Measurements from ENCODE around the gene ZSWIM6. TPM values are rescaled to one million over a fixed set of nuclear protein-coding genes. Genes with fewer than 3 reads are reported as not detected.

Gene ZSWIM6
- total RNA-seq, 2 experiments from 2014 or later = 0.06 to 0.17 TPM

DNA sequence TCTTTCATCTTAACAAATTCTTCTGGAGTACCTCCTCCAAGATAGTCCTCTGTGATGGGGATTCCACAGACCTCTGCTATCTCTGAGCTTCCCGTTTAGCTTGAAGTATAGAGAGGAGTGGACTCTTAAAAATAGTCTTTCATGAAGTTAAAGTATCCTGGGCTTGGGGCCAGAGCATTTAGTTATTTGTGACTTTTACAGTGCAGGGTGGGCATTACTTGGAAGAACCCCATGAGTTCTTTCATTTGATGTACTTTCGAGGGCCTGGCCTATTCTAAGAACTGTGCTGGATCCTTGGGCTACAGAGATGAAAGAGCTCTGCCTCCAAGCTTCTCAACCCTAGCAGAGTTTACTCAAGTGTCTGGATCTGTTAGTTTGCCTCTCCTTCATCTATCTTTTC lies 131.5 kb downstream of the ZSWIM6 start:
- no peak overlapping the region for H3K27ac ChIP-seq (ENCODE audit: low read depth, low read length, poor library complexity, severe bottlenecking)
- intact Hi-C loops (cut with micrococcal nuclease; ENCODE audit: unreplicated experiment) = no loop called here
- H3K4me3 ChIP-seq (ENCODE audit: low read depth, low read length, poor library complexity, severe bottlenecking) = no peak overlapping the region
- H4K20me1 ChIP-seq (ENCODE audit: insufficient read depth, low read length) = no peaks in the 10 kb centered on the region
- POLR2A ChIA-PET = no interaction called here
- no peaks in the 10 kb centered on the region for H3K36me3 ChIP-seq (ENCODE audit: insufficient read depth, low read length)
- H3K79me2 ChIP-seq (ENCODE audit: insufficient read depth, low read depth, low read length) = no peaks in the 10 kb centered on the region
- CTCF ChIA-PET (ENCODE audit: unreplicated experiment) = no interaction called here
- TF ChIP-seq, protein P1, sequence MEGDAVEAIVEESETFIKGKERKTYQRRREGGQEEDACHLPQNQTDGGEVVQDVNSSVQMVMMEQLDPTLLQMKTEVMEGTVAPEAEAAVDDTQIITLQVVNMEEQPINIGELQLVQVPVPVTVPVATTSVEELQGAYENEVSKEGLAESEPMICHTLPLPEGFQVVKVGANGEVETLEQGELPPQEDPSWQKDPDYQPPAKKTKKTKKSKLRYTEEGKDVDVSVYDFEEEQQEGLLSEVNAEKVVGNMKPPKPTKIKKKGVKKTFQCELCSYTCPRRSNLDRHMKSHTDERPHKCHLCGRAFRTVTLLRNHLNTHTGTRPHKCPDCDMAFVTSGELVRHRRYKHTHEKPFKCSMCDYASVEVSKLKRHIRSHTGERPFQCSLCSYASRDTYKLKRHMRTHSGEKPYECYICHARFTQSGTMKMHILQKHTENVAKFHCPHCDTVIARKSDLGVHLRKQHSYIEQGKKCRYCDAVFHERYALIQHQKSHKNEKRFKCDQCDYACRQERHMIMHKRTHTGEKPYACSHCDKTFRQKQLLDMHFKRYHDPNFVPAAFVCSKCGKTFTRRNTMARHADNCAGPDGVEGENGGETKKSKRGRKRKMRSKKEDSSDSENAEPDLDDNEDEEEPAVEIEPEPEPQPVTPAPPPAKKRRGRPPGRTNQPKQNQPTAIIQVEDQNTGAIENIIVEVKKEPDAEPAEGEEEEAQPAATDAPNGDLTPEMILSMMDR (conservative IDR thresholded peaks at IDR 0.05; ENCODE audit: low read length) = no peak
- no peak for TF ChIP-seq EZH2phosphoT487 (IDR thresholded peaks at IDR 0.05; ENCODE audit: borderline replicate concordance, low read depth, low read length)
- no TSS peak for BruUV-seq (replicated peaks)
- no peak overlapping the region for H3K4me2 ChIP-seq (ENCODE audit: low read length)
- no peaks in the 10 kb centered on the region for H3K4me1 ChIP-seq (ENCODE audit: insufficient read depth, low read length, poor library complexity, severe bottlenecking)
- H2AFZ ChIP-seq (ENCODE audit: low read length) = no peak overlapping the region
- H3K9me3 ChIP-seq (ENCODE audit: low read length) = no peaks in the 10 kb centered on the region
- H3K9me2 ChIP-seq (ENCODE audit: insufficient read depth, low read length) = no peaks in the 10 kb centered on the region
- DNase-seq (ENCODE audit: low spot score) = no peak

DNA sequence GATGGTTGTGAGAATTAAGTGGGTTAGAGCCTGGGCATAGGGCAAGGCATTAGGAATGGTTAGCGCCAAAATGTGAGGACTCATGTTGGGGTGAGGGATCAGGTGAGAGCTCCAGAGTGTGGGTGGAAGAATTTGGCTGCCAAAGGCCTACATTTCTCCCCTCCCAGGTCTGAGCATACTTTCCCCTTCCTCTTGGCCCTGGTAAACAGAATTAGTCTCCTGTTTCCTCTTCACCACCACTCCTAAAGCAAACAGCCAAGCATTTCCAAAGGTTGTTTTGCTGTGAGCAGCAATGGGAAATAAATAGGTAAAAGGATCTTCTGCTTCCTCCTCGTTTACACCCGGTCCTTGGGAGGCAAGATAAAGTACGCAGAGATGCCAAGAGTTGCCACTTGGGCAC lies 132.5 kb downstream of the ZSWIM6 start:
- Histone ChIP-seq H3K27ac (ENCODE audit: low read depth, low read length, poor library complexity, severe bottlenecking) (no peak overlapping the region), H2AFZ (ENCODE audit: low read length) (no peak overlapping the region), H3K79me2 (ENCODE audit: insufficient read depth, low read depth, low read length) (no peaks in the 10 kb centered on the region), H3K9me3 (ENCODE audit: low read length) (no peaks in the 10 kb centered on the region), H3K36me3 (ENCODE audit: insufficient read depth, low read length) (no peaks in the 10 kb centered on the region), H3K9me2 (ENCODE audit: insufficient read depth, low read length) (no peaks in the 10 kb centered on the region), H3K4me1 (ENCODE audit: insufficient read depth, low read length, poor library complexity, severe bottlenecking) (no peaks in the 10 kb centered on the region), H3K4me2 (ENCODE audit: low read length) (no peak overlapping the region), H3K4me3 (ENCODE audit: low read depth, low read length, poor library complexity, severe bottlenecking) (no peak overlapping the region), H4K20me1 (ENCODE audit: insufficient read depth, low read length) (no peaks in the 10 kb centered on the region)
- CTCF ChIA-PET (ENCODE audit: unreplicated experiment) = no interaction called here
- POLR2A ChIA-PET = no interaction called here
- TF ChIP-seq EZH2phosphoT487 (IDR thresholded peaks at IDR 0.05; ENCODE audit: borderline replicate concordance, low read depth, low read length) = no peak
- TF ChIP-seq, protein P1 (conservative IDR thresholded peaks at IDR 0.05; ENCODE audit: low read length) = no peak
- DNase-seq (ENCODE audit: low spot score) = no peak
- intact Hi-C loops (cut with micrococcal nuclease; ENCODE audit: unreplicated experiment) = no loop called here
- no TSS peak for BruUV-seq (replicated peaks)

DNA sequence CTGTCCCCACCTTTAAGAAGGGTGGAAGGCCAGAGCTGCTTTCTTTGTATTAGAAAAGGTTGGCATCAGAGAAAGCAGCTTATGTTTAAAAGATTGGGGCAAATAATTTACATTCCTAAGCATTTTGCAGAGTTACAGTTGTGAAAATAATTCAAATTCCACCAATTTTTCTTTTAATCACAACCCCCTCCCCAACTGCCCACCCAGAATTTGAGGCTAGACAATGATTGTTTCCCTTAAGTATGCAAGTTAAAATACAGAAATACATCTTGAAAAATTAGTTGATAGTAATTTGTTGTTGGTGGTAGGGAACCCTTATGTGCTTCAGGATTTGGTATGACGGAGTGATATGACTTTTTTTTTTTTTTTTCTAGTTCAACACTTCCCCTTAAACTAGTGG lies 133.0 kb downstream of the ZSWIM6 start:
- no peak for DNase-seq (ENCODE audit: low spot score)
- intact Hi-C loops (cut with micrococcal nuclease; ENCODE audit: unreplicated experiment) = no loop called here
- CTCF ChIA-PET (ENCODE audit: unreplicated experiment) = no interaction called here
- POLR2A ChIA-PET = no interaction called here
- no peaks in the 10 kb centered on the region for H3K9me2 ChIP-seq (ENCODE audit: insufficient read depth, low read length)
- no peak overlapping the region for H3K4me3 ChIP-seq (ENCODE audit: low read depth, low read length, poor library complexity, severe bottlenecking)
- H3K4me1 ChIP-seq (ENCODE audit: insufficient read depth, low read length, poor library complexity, severe bottlenecking) = no peaks in the 10 kb centered on the region
- no peaks in the 10 kb centered on the region for H3K79me2 ChIP-seq (ENCODE audit: insufficient read depth, low read depth, low read length)
- no peaks in the 10 kb centered on the region for H3K9me3 ChIP-seq (ENCODE audit: low read length)
- BruUV-seq (replicated peaks) = no TSS peak
- no peak overlapping the region for H3K27ac ChIP-seq (ENCODE audit: low read depth, low read length, poor library complexity, severe bottlenecking)
- H2AFZ ChIP-seq (ENCODE audit: low read length) = no peak overlapping the region
- H4K20me1 ChIP-seq (ENCODE audit: insufficient read depth, low read length) = no peaks in the 10 kb centered on the region
- H3K4me2 ChIP-seq (ENCODE audit: low read length) = no peak overlapping the region
- TF ChIP-seq, protein P1 (conservative IDR thresholded peaks at IDR 0.05; ENCODE audit: low read length) = no peak
- no peak for TF ChIP-seq EZH2phosphoT487 (IDR thresholded peaks at IDR 0.05; ENCODE audit: borderline replicate concordance, low read depth, low read length)
- no peaks in the 10 kb centered on the region for H3K36me3 ChIP-seq (ENCODE audit: insufficient read depth, low read length)
